Measurements from ENCODE around the gene JOSD2. TPM values are rescaled to one million over a fixed set of nuclear protein-coding genes. Genes with fewer than 3 reads are reported as not detected.

JOSD2 gene
- total and polyA plus RNA-seq, 8 donors = 9.9 to 79.4 (median 61.0) TPM; not detected in 1

GRCh38 chr19:50465986-50466705, 44.8 kb downstream of the JOSD2 start:
- DNase-seq = peak; percentile 60 to 77
- Histone ChIP-seq H3K4me3 (no peak overlapping the region), H3K36me3 (no peaks in the 10 kb centered on the region), H3K27ac (no peak overlapping the region), H3K9me3 (no peaks in the 10 kb centered on the region), H3K27me3 (peaks cover 0 to 40% (median 5%) of the 10 kb centered on the region in 3 donors), H3K4me1 (peaks cover 0 to 7% (median 0%) of the 10 kb centered on the region in 4 donors)
- TF ChIP-seq EP300 (IDR thresholded peaks at IDR 0.05) (no peak), CTCF (IDR thresholded peaks at IDR 0.05) (peak in 1 of 7 experiments; percentile 15), POLR2A (IDR thresholded peaks at IDR 0.05) (no peak), POLR2AphosphoS5 (IDR thresholded peaks at IDR 0.05) (no peak)
- intact Hi-C loops (cut with DNase I; ENCODE audit: low total_unique reads) = no loop called here
- 25 to 52% (median 32%) methylated on average over 24 to 29 of the region's 29 CpGs for WGBS, 5 donors

GRCh38 chr19:50465000-50465399, 46.0 kb downstream of the JOSD2 start:
- intact Hi-C loops (cut with DNase I; ENCODE audit: low total_unique reads) = no loop called here
- 82 to 92% (median 92%) methylated on average over 13 of the region's 13 CpGs for WGBS, 5 donors
- Histone ChIP-seq H3K27ac (no peak overlapping the region), H3K4me3 (no peak overlapping the region), H3K36me3 (no peaks in the 10 kb centered on the region), H3K27me3 (peaks cover 0 to 51% (median 12%) of the 10 kb centered on the region in 3 donors), H3K4me1 (peaks cover 0 to 7% (median 0%) of the 10 kb centered on the region in 4 donors), H3K9me3 (no peaks in the 10 kb centered on the region)
- no peak for DNase-seq
- TF ChIP-seq CTCF (IDR thresholded peaks at IDR 0.05) (no peak), POLR2AphosphoS5 (IDR thresholded peaks at IDR 0.05) (no peak), POLR2A (IDR thresholded peaks at IDR 0.05) (no peak), EP300 (IDR thresholded peaks at IDR 0.05) (no peak)

DNA sequence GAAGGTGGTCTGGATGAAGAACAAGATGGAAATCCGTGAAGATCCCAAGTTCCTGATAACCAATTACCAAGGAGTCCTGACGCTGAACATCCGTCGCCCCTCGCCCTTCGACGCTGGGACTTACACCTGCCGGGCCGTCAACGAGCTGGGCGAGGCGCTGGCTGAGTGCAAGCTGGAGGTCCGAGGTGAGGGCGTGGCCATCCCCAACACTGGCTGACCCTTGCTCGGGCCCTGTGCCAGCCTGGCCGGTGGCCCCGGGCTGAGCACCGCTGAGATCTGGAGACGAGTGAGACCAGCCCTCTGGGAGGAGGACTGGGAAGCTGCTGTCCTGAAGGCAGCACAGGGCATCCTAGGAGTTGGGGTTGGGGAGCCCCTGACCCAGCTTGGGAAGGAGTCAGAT, 46.6 kb downstream of the JOSD2 start:
- Histone ChIP-seq H3K27ac (no peak overlapping the region), H3K4me3 (no peak overlapping the region), H3K4me1 (peaks cover 0 to 7% (median 0%) of the 10 kb centered on the region in 4 donors), H3K27me3 (peaks cover 0 to 58% (median 15%) of the 10 kb centered on the region in 3 donors), H3K36me3 (no peaks in the 10 kb centered on the region), H3K9me3 (no peaks in the 10 kb centered on the region)
- intact Hi-C loops (cut with DNase I; ENCODE audit: low total_unique reads) = no loop called here
- DNase-seq = no peak
- 39 to 62% (median 52%) methylated on average over 19 of the region's 19 CpGs for WGBS, 5 donors
- TF ChIP-seq EP300 (IDR thresholded peaks at IDR 0.05) (no peak), CTCF (IDR thresholded peaks at IDR 0.05) (no peak), POLR2A (IDR thresholded peaks at IDR 0.05) (no peak), POLR2AphosphoS5 (IDR thresholded peaks at IDR 0.05) (no peak)

DNA sequence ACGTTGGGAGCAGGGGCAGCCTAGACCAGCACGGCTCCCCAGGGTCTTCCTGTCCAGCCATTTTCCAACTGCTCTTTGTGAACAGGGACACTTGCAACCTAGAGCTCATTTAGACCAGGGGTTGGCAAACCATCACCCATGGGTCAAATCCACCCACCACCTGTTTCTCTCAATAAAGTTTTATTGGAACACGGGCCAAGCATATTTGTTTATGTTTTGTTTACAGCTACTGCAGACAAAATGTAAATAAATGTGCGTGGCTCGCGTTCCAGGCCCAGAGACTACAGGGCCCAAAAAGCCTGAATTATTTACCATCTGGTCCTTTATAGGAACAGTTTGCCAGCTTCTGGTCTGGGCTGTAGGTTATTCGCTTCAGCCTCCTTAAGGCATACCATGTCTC, 48.0 kb downstream of the JOSD2 start:
- TF ChIP-seq EP300 (IDR thresholded peaks at IDR 0.05) = no peak
- no peak for TF ChIP-seq CTCF (IDR thresholded peaks at IDR 0.05)
- TF ChIP-seq POLR2A (IDR thresholded peaks at IDR 0.05) = no peak
- no peak for TF ChIP-seq POLR2AphosphoS5 (IDR thresholded peaks at IDR 0.05)
- intact Hi-C loops (cut with DNase I; ENCODE audit: low total_unique reads) = no loop called here
- no peak overlapping the region for H3K27ac ChIP-seq
- no peaks in the 10 kb centered on the region for H3K36me3 ChIP-seq
- DNase-seq = no peak
- peaks cover 0 to 7% (median 0%) of the 10 kb centered on the region in 4 donors for H3K4me1 ChIP-seq
- H3K9me3 ChIP-seq = no peaks in the 10 kb centered on the region
- H3K4me3 ChIP-seq = no peak overlapping the region
- 71 to 77% (median 74%) methylated on average over 7 of the region's 7 CpGs for WGBS, 5 donors
- peaks cover 0 to 71% (median 28%) of the 10 kb centered on the region in 3 donors for H3K27me3 ChIP-seq
